ENCODE results near the gene NCKAP5L. TPM values are rescaled to one million over a fixed set of nuclear protein-coding genes. Genes with fewer than 3 reads are reported as not detected.
A peak's percentile ranks its signal among the peaks of the same experiment; 100 is the strongest.

Gene NCKAP5L
- total RNA-seq, 1 donor from 2014 or later: 19.3 TPM

DNA sequence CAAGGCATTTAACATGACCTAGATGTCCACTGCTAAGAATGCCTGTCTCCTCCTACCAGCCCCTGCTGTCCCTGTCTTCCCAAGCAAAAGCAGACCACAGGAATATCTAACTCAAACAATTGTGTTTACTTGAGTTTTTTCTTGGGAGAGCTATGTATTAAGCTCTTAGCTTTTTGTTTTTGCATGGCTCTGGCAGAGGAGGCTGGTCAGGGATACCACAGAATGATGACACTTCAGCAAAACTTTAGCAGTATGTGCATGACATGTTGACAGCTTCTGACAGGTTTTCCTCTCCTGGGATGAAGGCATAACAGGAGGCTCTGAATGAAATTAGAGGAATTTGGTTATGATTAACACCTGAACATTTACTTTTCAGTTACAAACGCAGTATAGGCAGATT is 79.9 kb downstream of the NCKAP5L start:
- no peaks in the 10 kb centered on the region for H3K27me3 ChIP-seq (ENCODE audit: control insufficient read depth in 3 of 3, insufficient read depth in 3 of 3, low read length in 3 of 3)
- H3K36me3 ChIP-seq (ENCODE audit: control insufficient read depth in 3 of 3, insufficient read depth in 3 of 3, low read length in 3 of 3): peaks cover 6% of the 10 kb centered on the region in 3 donors
- H3K9ac ChIP-seq (ENCODE audit: low read depth in 1 of 3, low read length in 3 of 3): peak overlapping the region; percentile 28 to 62 (median 50)
- H3K4me3 ChIP-seq (ENCODE audit: low read length in 3 of 3): peak overlapping the region in 2 of 3 donors; percentile 17 to 40
- H3K27ac ChIP-seq (ENCODE audit: low read depth, low read length): peak overlapping the region; percentile 28
- peaks cover 46 to 60% (median 48%) of the 10 kb centered on the region in 3 donors for H3K4me1 ChIP-seq (ENCODE audit: control insufficient read depth in 3 of 3, insufficient read depth in 3 of 3, low read length in 3 of 3)
- H3K9me3 ChIP-seq (ENCODE audit: control insufficient read depth in 3 of 3, low read length in 3 of 3): no peaks in the 10 kb centered on the region

DNA sequence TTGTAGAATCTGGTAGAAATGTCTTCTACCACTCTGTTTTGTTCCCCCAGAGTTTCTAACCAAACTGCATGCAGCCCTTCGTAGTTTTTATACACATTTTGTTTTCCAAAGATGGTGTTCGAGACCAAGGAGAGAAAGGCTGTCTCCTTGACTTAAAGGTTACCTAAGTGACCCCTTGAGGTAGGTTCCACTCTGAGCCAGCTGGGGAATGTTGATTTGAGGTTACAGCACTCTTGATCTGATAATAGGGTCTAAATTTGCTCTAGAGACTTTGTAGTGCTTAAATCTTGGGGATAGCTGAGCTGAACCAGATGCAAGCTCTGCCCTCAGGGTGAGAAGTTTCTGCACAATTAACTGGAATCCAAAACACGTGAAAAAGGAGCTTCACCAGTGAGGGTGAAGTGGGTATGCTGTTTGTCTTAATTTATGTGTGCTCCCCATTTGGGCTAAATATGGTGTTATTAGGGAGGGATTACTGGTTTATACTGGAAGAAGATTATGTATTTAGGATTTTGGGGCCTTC is 83.8 kb downstream of the NCKAP5L start:
- no peak overlapping the region for H3K9ac ChIP-seq (ENCODE audit: low read depth in 1 of 3, low read length in 3 of 3)
- no peaks in the 10 kb centered on the region for H3K9me3 ChIP-seq (ENCODE audit: control insufficient read depth in 3 of 3, low read length in 3 of 3)
- H3K4me3 ChIP-seq (ENCODE audit: low read length in 3 of 3): no peak overlapping the region
- peaks cover 0 to 2% (median 0%) of the 10 kb centered on the region in 3 donors for H3K36me3 ChIP-seq (ENCODE audit: control insufficient read depth in 3 of 3, insufficient read depth in 3 of 3, low read length in 3 of 3)
- peaks cover 38 to 51% (median 39%) of the 10 kb centered on the region in 3 donors for H3K4me1 ChIP-seq (ENCODE audit: control insufficient read depth in 3 of 3, insufficient read depth in 3 of 3, low read length in 3 of 3)
- H3K27ac ChIP-seq (ENCODE audit: low read depth, low read length): no peak overlapping the region
- no peaks in the 10 kb centered on the region for H3K27me3 ChIP-seq (ENCODE audit: control insufficient read depth in 3 of 3, insufficient read depth in 3 of 3, low read length in 3 of 3)

DNA sequence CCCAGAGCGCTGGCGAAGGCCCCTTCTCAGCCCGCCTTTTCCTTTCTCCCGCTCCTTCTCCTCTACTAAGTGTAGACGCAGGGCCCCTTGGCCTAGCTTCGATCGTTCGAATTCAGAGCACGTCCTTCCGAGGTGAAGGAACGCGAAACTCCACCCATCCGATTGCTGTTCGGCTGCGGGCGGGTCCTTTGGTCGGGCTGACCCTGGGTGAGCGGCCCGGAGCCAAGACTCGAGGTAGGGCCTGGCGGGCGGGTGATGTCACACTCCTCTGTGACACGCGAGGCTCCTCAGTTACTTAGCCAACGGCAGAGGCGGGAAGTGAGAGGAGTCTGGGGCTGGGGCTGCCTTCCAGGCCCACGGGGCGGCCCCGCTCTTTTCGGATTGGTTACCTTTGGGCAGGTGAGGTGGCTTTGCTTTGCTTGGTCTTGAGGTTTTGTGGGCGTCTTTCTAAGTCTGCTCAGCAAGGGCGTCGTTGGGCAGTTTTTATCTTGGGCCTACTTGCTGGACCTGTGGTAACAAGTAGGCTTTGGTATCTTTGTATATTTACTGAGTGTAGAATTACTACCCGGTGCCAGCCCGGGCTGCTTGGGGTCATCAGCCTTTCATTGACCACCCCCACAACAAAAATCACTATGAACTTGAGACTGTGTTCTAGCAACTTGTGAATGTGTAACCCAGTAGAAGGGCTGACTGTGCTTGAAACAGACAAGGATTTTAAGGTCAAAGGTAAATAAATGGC is 86.2 kb downstream of the NCKAP5L start:
- H3K9ac ChIP-seq (ENCODE audit: low read depth in 1 of 3, low read length in 3 of 3): peak overlapping the region; percentile 99 to 100 (median 99)

More for the DNA sequence above, 86.2 kb downstream of the NCKAP5L start:
- Histone ChIP-seq H3K27me3 (ENCODE audit: control insufficient read depth in 3 of 3, insufficient read depth in 3 of 3, low read length in 3 of 3) (no peaks in the 10 kb centered on the region), H3K9me3 (ENCODE audit: control insufficient read depth in 3 of 3, low read length in 3 of 3) (no peaks in the 10 kb centered on the region), H3K27ac (ENCODE audit: low read depth, low read length) (peak overlapping the region; percentile 98), H3K4me3 (ENCODE audit: low read length in 3 of 3) (peak overlapping the region; percentile 84 to 100 (median 100)), H3K36me3 (ENCODE audit: control insufficient read depth in 3 of 3, insufficient read depth in 3 of 3, low read length in 3 of 3) (peaks cover 0 to 2% (median 0%) of the 10 kb centered on the region in 3 donors), H3K4me1 (ENCODE audit: control insufficient read depth in 3 of 3, insufficient read depth in 3 of 3, low read length in 3 of 3) (peaks cover 25 to 39% (median 26%) of the 10 kb centered on the region in 3 donors)

Small RNA genes within 50 kb of the gene (small RNA-seq; reads per million reads assigned to genes)
- not detected for gene LSM6P2

Other genes starting within 250 kb of the NCKAP5L start
- gene FAM186B, start 222.8 kb downstream of the NCKAP5L start, total RNA-seq: not detected
- gene PRPF40B, start 204.9 kb downstream of the NCKAP5L start, total RNA-seq: 7.3 TPM
- 19.3 TPM for gene FMNL3, start 121.0 kb downstream of the NCKAP5L start, total RNA-seq
- gene TMBIM6, start 86.9 kb downstream of the NCKAP5L start, total RNA-seq: 185 TPM
- 6.8 TPM for gene BCDIN3D, start 14.7 kb upstream of the NCKAP5L start, total RNA-seq
- gene FAIM2, start 75.5 kb upstream of the NCKAP5L start, total RNA-seq: 1.6 TPM
- not detected for gene AQP2, start 122.3 kb upstream of the NCKAP5L start, total RNA-seq
- gene AQP5, start 133.5 kb upstream of the NCKAP5L start, total RNA-seq: 1.0 TPM
- gene AQP6, start 144.5 kb upstream of the NCKAP5L start, total RNA-seq: 0.52 TPM
- 23.5 TPM for gene RACGAP1, start 197.1 kb upstream of the NCKAP5L start, total RNA-seq
- 2.6 TPM for gene ASIC1, start 229.2 kb upstream of the NCKAP5L start, total RNA-seq

Data from skeletal muscle tissue (tissue), 5 donors.